Stomach (tissue), 4 donors: ENCODE measurements around the gene RALGAPA2.

Experiments used
- EP300 ChIP-seq: sonication (generic); formaldehyde crosslinking; IDR thresholded peaks from one replicate; pipeline ENCODE4 v1.6.1; 2017; ENCODE audit warnings: antibody characterized with exemption
- POLR2A ChIP-seq, 4 donors: fragments of 450-650 bp; IDR thresholded peaks; one replicate each; pipeline ENCODE4 v1.6.1; 2016; ENCODE audit warnings: antibody characterized with exemption in 4 of 4, control low read depth in 2 of 4, mild to moderate bottlenecking in 1 of 4, moderate library complexity in 1 of 4
- TF ChIP-seq, protein P1 (sequence below), 7 experiments: fragments of 450-650 bp in 4 of 7; fragments of 200-600 bp in 3 of 7; sonication (generic) in 3 of 7; IDR thresholded peaks; one replicate each; pipeline ENCODE4 v1.5.1; 2016 to 2019; ENCODE audit warnings: antibody characterized with exemption in 7 of 7, control low read depth in 2 of 7, mild to moderate bottlenecking in 1 of 7

DNA sequence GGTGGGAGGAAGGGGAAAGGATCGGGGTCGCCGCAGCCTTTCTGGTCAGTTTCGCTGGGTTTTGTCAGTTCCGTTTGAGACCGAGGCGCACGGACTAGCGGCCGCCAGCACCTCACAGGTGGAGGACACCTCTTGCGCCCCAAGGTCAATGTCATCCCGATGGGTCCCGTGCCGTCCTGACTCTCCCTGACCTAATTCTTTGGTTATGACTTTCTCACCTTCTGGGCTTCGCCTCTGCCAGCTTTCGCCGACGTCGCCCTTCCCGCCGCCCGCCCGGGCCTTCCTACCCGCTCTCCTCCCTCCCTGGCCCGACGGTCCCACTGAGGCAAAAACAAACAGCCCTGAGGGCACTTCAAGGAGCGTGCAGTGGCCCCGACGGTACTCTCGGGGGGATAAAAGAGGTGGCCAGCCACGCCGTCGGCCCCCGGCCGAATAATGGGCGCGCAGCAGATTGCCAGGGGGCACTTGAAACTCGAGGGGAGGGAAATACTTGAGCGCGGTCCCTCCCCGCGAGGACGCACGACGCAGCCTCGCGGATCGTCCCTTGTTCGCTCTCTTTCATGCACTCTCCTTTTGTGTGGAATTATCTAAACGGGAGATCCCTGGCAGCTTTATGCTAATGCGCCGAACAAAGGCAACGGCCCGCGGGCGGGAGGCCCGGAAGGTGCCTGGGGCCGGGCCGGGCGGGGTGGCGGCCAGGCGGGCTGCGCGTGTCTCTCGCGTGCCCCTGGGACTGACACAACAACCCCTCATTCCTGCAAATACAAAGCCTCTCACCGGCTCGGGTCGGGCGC, 348.4 kb downstream of the RALGAPA2 start:
- TF ChIP-seq, protein P1, sequence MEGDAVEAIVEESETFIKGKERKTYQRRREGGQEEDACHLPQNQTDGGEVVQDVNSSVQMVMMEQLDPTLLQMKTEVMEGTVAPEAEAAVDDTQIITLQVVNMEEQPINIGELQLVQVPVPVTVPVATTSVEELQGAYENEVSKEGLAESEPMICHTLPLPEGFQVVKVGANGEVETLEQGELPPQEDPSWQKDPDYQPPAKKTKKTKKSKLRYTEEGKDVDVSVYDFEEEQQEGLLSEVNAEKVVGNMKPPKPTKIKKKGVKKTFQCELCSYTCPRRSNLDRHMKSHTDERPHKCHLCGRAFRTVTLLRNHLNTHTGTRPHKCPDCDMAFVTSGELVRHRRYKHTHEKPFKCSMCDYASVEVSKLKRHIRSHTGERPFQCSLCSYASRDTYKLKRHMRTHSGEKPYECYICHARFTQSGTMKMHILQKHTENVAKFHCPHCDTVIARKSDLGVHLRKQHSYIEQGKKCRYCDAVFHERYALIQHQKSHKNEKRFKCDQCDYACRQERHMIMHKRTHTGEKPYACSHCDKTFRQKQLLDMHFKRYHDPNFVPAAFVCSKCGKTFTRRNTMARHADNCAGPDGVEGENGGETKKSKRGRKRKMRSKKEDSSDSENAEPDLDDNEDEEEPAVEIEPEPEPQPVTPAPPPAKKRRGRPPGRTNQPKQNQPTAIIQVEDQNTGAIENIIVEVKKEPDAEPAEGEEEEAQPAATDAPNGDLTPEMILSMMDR (IDR thresholded peaks at IDR 0.05), result no peak
- no peak for TF ChIP-seq POLR2A (IDR thresholded peaks at IDR 0.05)
- no peak for TF ChIP-seq EP300
